Activated effector memory CD4-positive, alpha-beta T cell treated with anti-CD3 and anti-CD28 coated beads, Interleukin-2, amount 50 U/mL, for 16 hours (primary cell): ENCODE measurements around the gene AQP12A.

Experiments
- DNase-seq: peaks from one replicate; pipeline ENCODE4 v3.0.0-alpha.2; 2020

Gene AQP12A

DNA sequence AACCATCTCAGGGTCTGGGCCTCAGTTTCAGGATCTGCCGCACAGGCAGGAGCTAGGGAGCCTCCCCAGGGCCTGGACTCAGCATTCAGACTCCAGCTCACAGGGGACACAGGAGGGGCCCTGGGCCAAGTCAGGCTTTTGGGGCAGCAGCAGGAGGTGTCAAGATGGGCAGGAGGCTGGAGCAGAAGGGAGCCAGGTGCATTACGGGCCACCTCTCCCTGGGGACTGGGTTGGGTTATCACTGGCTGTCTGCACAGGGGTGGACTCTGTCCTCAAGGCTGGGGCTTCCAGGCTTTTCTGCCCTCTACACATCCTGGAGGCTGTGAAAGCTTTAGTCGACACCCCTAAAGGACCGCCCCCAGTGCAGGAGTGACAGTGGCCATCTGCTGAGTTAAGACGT lies 20.0 kb downstream of the AQP12A start:
- no peak for DNase-seq

DNA sequence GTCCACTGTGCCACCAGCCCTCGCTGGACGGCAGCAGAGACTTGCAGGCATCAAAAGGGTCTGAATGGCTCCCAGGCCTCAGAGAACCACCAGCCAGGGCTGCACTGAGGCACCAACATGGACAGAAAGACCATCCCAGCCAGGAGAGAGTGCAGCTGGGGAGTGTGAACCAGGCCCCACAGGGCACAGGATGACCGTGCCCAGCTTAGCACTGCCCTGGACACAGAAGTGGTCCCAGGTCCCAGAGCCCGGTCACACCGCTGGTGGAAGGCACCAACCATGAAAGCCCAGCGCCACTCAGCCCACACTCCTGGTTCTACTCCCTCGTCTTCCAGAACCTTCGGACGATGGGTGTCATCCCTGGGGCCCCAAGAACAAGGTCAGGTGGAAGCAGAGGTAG lies 20.5 kb downstream of the AQP12A start:
- DNase-seq, result no peak

GRCh38 chr2:240713071-240713927 lies 21.6 kb downstream of the AQP12A start:
- DNase-seq, result no peak

- no peak for DNase-seq
Observed at GRCh38 chr2:240713928-240714746, 22.5 kb downstream of the AQP12A start.

GRCh38 chr2:240714747-240715725 lies 23.4 kb downstream of the AQP12A start:
- DNase-seq, result no peak

- DNase-seq, result no peak
Observed at GRCh38 chr2:240716130-240716798, 24.6 kb downstream of the AQP12A start.

DNA sequence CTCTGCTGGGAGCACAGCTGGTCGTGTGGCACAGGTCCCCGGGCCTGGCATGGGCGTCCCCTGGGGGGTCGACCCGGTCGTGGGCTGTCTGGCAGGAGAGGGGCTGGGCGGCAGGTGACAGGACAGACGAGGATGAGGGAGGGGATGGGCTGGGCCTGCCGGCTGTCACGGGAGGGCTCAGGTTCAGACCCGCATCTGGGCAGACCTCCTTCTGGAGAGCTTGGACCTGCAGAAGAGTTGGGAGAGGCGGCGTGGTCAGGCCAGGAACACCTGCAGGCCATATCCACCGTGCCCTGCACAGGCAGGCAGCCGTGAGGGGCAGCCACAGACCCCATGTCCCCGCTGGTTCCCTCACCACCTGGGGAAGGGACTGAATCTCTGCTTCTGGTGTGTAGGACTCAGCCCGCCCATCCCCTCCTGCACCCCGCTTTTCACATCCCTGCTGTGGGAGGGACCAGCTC lies 25.5 kb downstream of the AQP12A start:
- DNase-seq, result no peak

DNA sequence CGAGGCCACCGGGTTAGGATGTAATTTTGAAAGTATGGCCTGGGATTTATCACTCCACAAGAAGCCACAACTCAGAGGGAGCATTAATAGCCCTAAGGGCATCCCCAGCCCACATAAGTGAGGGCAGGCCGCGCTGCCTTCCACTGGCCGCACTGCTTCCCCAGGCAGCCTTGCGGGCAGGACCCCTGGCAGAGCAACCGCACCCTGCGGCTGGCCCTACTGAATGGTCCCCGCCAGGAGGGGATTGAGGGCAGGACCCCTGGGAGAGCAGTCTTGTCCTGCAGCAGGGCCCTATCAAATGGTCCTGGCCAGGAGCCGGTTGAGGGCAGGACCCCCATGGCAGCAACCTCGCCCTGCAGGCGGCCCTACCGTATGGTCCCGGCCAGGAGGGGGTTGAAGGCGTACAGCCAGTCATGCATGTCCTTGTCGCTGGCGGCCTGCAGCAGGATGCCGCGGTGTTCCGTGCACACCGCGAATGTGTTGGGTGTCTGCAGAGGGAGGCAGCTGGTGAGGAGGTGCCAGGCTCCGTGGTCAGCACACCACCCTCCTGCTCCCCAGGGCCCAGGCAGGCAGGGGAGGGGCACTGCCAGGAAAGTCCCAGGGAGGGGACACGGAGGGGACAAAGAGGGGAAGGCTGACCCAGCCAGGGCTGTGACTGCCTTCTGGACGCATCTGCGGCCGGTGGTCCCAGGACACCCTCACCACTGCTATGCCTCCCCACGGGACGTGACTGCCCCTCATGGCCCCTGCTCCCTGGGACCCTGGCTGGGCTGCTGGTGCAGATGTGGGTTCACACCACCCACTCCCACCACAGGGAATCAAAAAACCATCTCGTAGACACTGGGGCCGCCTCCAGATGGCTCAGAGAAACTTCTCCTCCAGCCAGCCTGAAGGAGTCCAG lies 26.3 kb downstream of the AQP12A start:
- no peak for DNase-seq

GRCh38 chr2:240718896-240719490 lies 27.3 kb downstream of the AQP12A start:
- no peak for DNase-seq

DNA sequence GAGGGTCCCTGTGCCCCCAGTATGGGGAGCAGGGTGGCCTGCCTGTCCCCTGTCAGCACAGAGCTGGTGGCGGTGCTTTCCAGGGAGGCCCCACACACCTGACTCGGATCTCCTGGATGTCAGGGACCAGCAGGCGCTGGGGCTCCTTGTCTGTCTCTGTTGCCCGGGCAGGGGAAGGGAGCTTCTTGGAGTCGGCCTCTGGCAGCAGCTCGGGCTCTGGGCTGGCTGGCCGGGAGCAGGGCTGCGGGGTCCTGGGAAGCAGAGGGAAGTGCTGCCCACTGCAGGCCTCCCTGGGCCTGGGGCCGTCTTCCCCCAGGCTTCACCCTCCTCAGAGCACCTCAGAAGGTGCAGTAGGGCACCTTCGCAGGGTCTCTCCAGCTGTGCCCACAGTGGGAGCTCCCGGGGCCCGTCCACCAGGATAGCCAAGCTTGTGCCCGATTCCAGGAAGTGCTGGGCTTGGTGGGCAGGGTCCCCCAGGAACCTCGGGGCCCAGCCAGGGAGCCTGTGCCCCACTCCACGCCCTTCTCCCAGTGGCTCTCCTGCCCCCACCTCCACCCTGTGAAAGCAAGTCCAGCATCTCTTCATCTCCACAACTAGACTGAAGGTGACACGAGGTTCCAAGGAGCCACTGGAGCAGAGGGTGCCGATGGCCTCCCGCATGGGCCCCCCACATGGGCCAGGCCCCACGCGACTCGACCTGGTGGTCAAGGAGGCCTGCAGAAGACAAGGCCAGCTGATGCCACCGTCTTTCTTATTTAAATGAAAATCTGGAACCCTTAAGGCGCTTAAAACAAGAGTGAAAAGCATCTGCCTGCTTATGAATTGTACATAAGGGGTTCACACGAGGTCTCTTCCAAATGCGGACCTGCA lies 28.2 kb downstream of the AQP12A start:
- DNase-seq, result no peak

DNA sequence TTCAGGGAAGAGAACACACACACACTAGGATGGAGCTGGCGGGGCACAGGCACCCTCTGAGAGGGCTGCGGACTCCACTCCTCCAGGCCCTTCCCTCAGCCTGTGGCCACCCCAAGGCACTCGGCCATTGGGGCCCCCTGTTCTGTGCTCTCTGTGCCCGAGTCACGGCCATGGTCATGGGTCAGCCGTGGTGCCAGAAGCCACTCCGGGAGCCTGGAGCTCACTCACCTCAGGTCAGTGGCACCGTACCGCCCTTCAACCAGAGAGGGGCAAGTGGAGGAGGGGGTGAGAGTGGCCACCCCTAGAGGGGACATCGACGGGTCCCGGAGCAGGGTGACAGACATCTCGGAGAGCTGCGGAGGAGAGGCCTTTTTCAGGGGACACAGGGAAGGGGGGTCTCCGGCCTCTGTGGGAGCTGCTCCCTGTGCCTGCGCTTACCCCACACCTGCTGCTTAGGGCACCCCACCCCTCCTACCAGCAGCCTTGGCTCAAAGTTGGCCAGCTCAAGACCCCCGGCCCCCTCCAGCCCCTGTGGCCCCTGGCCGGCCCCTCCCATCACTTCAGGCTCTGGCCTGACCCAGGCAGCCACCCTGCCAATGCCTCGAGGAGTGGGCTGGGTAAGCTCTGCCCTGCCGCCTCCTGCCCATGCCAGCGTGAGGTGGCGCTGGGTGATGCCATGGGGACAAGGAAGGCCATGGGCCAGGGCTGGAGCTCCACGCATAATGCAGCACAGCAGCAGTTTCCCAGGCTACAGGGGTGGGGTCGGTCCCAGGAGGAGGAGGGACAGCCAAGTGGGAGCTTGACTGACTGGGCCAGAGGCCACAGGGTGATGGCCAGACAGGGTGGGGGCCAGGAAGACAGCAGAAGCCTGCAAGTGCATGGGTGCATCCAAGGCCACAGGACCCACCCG lies 29.3 kb downstream of the AQP12A start:
- no peak for DNase-seq

DNA sequence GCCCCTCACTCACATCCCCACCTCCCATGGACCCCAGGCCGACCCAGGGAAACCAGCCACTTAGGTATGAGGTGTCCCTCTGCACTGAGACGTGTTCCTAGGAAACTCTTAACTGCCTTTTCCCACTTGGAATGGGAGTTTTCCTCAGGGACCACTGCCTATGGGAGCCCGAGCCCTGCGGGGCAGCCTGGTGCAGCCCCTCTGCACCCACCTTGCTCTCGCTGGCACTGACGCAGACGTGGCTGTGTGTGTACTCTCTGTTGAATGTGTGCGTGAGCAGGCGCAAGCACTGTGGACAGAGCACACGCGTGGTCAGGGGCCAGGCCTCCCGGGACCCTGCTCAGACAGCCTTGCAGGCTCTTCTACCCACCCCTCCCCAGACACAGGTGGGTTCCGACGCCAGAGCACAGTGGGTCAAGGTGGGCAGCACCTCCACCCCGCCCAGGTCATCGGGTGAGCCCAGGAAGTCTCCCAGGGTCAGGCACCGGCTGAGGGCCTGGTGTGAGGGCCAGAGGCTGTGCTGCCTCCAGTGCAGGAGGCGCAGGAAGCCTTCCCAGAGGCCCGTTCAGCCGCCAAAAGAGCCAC lies 30.0 kb downstream of the AQP12A start:
- DNase-seq, result no peak

DNA sequence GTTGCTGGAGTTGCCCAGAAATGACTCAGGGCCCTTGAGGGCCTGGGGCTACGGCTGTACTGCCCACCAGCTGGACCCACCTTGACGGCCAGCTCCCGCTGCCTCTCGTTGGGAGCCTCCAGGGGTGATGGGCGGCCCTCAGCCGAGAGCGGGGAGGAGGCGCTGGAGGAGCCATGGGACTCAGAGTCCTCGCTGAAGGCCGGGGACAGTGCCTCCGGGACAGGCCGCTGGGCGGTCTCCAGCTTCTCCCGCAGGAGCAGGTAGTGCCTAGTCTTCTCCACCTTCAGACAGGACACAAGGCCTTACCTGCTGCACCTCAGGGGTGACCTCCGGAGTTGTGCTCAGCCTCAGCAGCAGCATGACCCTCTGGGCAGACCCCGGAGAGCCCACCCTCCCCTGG lies 30.7 kb downstream of the AQP12A start:
- DNase-seq, result no peak

DNA sequence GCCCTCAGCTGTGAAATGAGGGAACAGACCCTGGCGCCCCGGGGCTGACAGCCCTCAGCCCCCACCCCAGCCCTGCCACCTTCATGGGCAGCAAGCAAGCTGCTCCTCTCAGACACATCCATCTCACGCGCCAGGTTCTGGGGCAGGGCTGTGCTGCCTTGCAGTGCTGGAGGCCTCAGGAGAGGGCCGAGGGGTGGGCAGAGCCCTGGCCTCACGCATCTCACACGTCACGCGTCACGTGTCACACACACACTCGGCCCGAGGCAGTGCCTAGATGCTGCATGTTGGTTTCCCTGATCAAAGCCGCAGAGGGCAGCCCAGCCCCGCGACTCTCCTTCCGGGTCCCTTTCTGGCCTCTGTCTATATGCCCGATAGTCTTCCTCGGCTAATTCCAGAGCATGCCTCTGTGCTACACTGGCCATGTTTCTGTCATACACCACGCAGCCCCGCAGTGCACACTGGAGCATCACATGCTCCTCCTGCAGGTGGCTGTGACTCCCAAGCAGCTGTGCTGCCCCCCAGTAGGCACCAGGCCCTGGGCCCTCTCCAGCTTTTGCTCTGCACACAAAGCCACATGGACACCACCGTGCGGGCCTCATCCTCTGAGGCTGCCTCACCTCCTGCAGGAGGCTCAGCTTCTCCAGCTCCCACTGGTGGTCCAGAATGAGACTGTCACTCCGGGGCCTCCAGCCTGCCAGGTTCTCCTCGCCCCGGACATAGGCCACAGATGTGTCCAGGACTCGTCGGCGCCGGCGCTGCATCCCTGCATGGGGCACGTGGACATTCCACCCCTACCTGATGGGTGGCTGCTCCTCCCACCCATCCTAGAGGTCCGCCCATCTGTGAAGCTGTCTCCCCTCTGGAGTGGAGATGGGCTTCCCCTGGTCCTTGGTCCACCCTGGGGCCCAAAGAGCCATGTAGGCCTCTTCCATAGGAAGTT lies 31.4 kb downstream of the AQP12A start:
- no peak for DNase-seq

DNA sequence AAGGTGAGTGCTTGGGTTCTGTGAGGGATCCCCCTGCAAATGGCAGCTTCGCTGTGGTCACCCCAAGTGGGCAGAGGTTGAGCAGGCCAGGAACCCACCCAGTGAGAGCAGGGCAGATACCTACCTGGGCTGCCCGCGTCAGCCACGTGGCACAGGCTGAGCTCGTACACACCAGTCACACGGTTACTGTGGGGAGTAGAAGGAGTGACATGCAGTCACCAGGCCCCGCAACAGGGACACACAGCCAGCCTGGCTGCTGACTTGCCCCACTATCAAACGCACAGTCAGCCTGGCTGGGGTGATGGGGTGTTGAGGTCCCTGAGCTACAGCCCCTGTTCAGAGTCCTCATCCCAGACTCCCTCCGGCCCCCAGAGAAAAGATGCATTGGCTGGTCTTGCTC lies 32.2 kb downstream of the AQP12A start:
- DNase-seq, result no peak

- DNase-seq, result no peak
Observed at GRCh38 chr2:240724431-240724830, 32.8 kb downstream of the AQP12A start.

- DNase-seq, result no peak
Observed at GRCh38 chr2:240725266-240725665, 33.6 kb downstream of the AQP12A start.
